Activated CD4-positive, alpha-beta T cell treated with anti-CD3 and anti-CD28 coated beads, Interleukin-2, amount 50 U/mL, for 48 hours (primary cell): ENCODE results near the gene FAM72D.
"Not testable (repeated sequence)": the region's sequence is repeated elsewhere in the genome, so short reads cannot be mapped to it uniquely, and the experiment has no call there.

Experiments
- DNase-seq, 2 experiments: peaks; one replicate each; pipeline ENCODE4 v3.0.0-alpha.2; 2020

The FAM72D gene

DNA sequence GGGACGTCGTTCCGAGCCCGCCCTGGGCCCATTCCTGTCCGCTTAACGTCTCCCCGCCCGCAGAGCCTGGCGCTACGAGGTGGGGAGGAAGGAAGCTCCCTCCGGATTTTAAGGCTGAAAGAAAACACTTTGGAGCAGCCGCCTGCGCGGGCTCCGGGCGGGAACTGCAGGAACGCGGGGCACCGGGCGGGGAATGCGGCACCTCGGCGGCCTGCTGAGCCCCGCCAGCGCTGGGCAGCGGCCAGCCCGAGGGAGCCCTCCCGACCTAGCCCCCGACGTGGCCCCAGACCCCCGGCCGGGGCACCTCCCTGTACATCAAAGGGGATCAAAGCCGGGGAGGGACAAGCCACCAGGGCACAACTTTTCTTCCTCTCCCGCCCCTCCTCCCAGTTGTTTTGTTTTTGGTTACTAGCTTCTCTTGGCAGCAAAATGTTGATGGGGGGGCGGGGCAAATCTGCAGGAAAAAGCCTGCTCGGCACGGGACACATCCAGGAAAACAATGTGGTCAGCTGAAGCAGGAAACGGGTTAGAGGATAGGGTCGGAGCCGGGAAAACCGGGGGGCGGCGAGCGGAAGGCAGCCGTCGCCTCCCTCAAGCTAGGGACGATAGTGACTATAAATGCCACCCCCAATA lies 2.1 kb upstream of the FAM72D start:
- peak; percentile 9 to 21 for DNase-seq

DNA sequence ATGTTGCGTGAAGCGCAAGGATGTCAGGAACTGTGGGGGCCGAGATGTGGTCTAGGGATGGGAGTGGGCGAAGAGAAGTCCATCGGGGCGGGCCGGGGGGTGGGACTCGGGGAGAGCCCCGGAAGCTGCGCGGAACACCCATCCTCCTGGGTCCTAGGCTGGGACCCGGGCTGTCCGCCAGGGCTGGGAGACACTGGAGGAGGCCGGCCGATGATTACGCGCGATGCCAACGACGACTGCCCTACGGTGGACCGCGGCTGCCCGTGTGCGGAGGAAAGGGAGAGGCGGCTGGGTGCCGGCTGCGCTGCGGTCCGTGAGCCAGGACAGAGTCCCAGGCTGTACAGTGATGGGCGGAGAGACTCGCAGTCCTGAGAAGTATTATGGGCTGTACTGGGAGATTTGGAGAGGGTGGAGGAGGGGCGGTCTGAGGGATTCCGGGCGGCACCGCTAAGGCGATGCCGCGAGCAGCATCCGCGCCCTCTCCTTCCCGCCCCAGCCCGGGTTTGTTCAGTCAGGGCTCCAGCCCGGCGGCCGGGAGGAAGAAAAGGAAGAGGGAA lies 1.0 kb upstream of the FAM72D start:
- peak; percentile 14 to 15 for DNase-seq

DNA sequence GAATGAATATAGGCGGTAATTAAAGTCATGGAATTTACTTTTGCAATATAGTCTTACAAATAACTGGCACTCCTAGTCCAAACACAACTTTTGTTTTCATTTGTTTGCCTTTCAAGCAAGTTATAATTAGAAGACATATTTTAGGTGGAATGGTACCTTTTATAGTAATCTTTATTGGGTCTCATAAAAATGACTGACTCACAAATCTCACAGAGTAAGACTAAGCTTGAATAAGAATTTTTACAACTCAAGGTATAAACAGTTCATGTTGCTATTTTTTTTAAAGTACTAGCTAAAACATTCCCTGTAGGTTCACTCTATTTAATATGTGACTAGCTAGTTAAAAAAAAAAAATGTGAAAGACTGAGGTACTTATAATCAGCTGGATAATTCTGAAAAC lies 6.0 kb downstream of the FAM72D start:
- DNase-seq = not testable (repeated sequence)

DNA sequence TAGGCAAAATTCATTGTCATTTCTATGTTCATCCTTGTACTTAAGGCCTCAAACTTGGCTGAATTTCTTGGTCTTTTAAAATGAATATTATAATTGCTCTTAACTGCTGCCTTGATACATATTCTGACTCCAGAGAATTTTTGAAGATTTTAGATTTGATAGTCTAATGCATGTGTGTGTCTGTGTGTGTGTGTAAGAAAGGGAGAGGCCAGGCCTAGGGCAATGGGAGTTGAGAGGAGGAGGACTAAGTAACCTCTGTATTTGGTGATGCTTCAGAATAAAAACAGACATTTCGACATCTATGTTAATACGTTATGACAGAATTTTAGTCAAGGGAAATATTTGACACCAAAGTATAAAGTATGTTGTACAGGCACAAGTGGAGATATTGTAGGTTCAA lies 7.5 kb downstream of the FAM72D start:
- not testable (repeated sequence) for DNase-seq

DNA sequence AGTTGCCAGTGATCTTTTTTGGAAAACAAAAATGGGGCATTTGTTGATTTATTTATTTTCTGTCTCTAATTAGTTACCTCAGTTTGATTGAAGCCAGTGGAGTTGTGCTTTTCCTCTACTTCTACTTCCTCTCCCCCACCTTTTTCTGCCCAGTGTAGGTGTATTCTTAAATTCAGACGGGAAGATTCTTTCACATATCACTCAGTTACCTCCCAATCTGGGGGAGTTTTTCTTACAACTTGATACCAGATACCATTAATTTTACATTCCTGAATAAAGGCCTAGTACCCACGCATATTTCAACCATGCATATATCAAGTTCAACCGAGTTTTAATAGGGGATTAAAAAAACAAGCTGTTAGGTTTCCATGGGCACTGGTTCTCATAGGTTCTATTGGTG lies 15.9 kb downstream of the FAM72D start:
- DNase-seq = not testable (repeated sequence)

DNA sequence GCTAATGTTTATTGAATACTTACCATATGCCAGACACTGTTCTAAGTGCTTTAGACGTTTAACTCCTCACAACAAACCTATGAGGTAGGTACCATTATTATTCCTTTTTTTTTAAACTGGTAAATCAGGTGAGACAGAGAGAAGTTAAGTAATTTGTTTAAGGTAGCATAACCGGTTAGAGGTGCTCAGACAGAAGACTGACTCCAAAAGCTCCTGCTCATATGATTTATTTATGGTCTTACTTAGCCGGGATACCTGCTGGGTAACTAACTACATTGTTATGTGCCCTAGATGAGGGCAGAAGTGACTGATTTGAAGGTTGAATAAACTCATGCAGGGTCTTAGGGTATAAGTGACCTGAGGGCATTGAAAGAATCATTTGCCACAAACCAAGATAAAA lies 16.9 kb downstream of the FAM72D start:
- DNase-seq = not testable (repeated sequence)

DNA sequence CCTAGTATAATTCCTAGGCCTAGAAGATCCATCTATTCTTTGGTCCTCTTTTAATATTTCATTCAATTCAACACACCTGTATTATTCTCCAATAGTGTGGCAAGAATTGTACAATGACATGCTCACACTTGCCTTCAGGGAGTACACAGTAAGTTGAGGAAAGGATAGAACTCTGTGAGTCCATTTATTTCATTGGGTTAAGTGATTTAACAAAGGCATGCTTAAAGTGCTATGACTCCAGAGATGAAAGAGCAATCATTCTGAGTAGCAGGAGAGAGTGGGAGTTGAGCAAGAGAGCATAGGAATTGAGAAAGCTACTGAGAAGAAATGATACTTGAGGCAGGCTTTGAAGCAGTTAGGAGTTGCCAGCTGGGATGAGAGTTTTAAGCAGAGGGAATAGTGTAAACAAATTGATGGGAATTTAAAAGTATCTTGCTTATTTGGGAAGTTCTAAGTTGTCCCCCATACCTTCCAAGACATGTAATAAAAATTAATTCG lies 18.8 kb downstream of the FAM72D start:
- DNase-seq = not testable (repeated sequence)

DNA sequence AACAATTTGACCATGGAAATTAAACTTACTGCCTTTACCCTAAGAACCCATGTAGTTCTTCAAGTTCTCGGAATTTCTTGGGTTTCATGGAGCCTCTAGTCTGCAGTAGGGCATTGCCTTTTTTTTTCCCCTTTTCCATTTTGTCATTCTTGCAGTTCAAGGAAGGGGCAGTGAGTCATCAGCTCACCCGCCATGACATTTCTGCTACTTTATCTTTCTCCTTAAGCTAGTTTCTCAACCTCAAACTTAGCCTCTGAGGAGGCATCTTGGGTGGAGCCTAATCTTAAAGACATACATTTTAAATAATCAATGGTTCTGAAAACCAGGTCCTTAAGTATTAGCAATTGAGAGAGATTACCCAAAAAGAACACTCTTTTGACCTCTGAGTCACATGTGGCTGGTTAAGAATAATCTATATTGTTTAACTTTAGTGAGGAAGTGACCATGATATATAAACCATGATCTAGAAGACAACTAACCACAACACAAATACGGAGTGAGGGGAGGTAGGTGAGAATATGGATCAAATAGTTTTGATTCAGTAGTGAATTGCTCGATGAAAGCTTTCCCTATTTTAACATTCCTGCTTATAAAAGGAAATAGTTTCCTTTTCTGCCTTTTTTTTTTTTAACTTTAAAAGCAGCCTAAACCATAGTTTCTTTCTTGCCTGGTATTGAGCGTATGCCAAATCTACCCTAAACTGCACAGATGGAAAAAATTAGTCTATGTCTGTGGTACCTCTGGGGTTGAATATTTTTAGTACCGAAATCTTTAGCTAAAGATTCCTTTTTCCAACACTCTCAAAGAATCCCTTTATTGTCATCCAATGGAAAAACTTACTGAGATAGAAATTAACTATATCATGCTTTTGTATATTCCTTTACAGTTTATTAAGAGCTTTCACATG lies 20.1 kb downstream of the FAM72D start:
- not testable (repeated sequence) for DNase-seq

DNA sequence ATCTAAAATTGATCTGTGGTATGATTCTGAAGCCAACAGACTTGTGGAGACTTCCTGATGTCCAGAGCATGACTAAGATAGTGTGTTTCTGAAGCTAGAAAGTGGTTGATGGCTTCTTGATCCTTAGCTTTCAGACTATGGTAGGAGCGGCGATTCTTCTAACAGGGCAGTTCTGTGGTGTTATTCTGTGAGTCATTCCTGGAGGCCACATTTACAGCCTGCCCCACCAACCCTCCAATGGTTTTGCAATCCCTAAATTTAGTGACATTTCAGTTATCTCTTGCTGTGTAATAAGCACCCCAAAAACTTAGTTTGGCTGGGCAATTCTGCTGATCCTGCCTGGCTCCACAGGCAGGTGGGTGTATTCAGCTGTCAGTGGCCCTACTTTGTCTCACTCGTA lies 24.1 kb downstream of the FAM72D start:
- DNase-seq = not testable (repeated sequence)

DNA sequence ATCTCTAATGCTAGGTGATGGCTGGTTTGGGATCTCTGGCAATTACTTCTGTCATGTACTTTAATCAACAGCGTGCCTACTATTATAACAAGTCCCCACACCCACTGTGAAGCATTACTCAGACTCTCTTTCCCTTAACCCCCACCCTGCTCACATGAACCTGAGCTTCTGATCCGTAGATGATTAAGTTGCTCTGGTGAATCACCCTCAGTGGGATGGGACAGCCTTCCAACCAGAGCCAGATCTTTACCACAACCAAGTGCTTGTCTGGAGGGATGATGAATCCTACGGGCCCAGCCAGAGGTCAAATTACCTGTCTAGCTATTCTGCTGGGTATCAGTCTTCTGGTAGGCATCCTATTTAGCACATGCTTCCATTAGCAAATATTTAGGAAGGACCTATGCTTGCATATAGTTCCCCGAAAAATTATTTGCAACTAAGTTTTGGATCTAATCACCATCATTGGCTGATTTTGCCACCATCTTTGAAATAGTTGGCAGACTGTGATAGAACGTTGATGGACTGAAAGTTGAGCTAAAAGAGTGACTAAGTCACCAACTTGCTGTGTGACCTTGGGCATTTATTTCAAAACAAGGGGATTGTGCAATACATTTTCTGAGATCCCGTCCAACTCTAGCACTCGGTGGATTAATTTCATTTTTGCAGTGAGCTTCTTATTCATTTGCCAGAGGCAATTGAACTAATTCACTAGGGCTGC lies 26.7 kb downstream of the FAM72D start:
- DNase-seq = not testable (repeated sequence)

DNA sequence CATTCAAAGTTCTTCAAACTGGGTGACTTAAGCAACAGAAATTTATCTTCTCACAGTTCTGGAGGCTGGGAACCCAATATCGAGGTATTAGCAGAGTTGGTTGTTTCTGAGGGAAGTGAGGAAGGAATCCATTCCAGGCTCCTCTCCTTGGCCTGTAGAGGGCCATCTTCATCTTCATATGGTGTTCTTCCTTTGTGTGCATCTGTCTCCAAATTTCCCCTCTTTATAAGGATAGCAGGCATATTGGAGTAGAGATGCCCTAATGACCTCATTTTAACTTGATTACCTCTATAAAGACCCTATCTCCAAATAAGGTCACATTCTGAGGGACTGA lies 27.3 kb downstream of the FAM72D start:
- DNase-seq = not testable (repeated sequence)

DNA sequence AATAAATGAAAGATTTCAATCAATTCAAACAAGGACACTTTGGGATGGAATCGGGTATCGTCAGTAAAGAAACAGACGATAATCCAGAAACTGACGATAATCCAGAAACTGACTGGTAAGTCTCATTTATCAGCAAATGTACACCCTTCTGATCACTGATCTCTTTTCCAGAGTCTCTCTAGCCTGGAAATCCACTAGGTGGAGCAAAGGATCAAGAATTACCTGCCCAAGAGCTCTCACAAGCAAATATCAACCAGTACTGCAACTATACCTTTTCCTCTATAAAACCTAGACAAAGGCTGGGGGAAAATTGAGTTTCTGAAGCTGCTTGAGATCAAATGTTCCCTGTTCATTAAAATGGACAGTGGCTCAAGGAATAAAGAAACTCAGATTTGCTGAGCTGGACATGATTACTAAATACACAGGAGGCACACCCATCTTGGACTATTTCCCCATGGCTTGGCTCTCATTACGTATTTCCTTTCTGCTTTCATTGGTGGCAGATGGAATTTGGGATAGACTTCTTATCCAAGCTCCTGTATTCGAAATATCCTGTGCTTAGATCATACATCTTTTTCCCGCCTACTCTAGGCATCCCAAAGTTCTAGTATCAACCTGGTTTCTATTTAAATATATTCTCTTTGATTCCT lies 28.3 kb downstream of the FAM72D start:
- not testable (repeated sequence) for DNase-seq

DNA sequence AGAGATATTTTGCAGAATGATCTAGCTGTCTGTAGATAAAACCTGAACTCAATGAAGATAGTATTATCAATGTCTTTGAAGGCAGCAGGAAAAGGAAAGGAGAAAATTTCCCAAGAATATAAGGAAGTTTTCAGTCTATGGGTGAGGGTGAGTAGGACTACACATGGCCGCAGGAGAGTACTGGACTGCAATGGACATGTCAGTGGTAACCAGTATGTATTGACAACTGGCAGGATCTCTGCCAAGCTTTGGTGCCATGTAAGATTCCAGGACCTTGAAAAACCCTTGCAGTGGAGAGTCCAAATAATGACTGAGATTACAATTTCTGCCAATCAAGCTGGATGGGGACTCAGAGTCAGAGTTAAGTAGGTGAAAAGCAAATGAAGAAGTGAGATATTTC lies 29.3 kb downstream of the FAM72D start:
- not testable (repeated sequence) for DNase-seq

DNA sequence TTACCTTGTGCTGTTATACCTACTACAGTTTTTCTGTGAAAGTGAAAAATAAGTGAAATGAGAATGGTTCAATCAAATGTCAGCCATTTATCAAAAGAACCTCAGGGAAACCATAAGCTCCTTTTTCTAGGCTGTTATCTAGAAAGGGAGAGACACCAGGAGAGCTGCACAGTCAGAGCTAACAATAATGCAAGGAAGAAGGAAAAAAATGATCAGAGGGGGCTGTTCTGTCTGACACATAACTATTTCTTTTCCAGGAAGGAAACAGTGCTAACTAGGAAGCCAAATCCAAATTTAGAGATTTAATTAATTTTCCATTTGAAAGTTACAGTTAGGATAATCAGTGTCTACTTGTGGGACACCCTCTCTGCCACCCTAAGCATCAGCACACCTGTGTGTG lies 31.4 kb downstream of the FAM72D start:
- DNase-seq = not testable (repeated sequence)

DNA sequence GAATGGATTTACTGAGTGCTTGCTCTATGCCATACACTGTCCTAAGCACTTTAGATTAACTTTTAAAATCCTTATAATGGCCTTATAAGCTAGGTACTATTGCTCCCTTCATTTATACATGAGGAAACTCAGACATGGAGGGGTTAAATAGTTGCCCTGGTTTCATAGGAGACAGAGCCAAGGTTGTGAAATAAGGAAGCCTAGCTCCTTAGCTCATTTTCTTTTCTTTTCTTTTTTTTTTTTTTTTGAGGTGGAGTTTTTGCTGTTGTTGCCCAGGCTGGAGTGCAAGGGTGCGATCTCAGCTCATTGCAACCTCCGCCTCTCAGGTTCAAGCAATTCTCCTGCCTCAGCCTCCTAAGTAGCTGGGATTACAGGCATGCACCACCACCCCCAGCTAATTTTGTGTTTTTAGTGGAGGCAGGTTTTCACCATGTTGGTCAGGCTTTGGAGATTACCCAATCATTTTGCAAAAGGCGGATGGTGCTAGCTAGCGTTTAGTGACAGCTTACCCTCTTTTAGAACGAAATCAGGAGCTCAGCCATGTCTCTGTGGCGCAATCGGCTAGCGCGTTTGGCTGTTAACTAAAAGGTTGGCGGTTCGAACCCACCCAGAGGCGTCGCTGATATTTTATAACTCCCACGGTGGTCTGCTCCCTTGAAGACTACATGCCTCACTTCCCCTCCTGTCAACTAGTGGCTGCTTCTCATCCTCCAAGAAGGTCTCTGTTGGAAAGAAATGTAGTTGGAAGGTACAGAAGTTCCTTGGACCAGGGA lies 33.1 kb downstream of the FAM72D start:
- not testable (repeated sequence) for DNase-seq

DNA sequence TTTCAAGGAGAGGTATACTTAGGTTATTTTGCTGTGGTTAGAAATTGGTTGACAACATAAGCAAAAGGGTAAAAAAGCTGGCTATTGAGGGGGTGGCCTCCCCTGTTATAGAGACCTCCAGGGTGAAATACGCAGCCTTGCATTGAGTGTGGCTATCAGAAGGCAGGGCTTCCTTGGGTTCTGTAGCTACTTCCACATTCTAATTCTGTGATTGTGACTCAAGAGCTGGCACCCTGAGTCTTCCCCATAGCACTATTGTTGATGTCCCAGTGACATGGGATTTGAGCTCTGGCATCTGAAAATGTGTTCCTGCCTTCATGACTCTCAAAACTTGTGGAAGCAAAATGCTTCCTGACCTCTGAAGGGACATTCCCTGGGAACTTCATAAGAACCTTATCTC lies 38.7 kb downstream of the FAM72D start:
- DNase-seq = not testable (repeated sequence)

DNA sequence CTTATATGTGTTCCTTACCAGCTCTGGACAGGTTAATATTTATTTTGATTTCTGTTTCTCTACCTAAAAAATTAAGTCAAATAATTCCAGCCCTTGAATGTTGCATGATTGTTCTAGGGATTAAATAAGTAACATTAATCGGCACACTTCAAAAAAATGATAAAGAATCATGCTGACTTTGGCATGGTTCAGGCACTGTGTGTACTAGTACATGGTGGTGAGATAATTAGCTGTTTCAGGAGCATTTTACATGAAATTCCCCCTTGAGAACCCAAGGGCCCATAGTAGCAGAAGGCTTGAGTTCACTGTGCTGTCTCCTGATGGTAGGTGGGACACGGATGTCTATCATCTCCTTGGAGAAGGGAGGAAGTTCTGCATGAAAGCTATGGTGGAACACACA lies 44.8 kb downstream of the FAM72D start:
- not testable (repeated sequence) for DNase-seq

DNA sequence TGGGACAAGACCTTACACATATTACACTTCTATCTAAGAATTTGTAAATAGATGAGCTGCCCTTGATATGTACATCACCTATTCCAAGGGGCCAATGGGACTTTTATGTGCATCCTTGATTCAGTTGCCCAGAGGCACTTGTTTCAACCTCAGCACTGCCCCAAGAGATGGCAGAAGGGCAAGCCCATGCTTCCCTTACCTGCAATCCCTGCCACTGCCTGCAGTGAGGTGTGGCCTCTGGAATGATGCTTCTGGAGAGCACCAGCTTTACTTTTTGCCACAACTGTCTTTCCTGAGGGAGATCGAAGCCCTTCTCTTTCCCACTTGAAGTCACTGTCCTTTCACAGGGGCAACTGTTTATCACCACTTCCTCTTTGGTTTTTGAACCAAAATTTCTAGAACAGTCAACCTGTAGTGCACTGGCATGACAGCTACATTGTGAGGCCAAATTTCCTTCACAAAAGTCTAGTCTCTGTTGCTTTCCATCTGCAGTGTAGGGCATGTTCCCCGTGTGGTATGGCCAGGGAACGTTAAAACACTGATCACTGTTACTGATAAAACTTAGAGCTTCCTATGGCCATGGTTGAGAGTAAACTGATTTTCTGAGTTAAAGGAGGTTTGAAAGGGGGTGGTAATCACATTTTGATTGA lies 48.6 kb downstream of the FAM72D start:
- not testable (repeated sequence) for DNase-seq

DNA sequence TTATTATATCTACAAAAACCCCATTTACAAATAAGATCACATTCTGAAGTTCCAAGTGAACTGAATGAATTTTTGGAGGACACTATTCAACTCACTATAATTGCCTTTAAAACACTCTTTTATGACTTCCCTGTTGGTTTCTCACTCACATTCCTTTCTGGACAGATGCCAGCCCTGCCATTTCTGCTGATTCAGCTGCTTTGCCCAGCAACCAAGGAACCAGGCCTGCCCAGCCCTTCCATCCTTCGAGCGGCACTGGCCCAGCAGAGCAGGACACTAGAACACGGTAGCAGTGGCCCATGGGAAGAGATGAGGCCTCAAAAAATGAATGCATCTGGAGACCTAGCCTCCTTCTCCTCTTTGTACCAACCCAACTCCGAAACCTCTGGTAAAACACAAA lies 50.5 kb downstream of the FAM72D start:
- DNase-seq = not testable (repeated sequence)

DNA sequence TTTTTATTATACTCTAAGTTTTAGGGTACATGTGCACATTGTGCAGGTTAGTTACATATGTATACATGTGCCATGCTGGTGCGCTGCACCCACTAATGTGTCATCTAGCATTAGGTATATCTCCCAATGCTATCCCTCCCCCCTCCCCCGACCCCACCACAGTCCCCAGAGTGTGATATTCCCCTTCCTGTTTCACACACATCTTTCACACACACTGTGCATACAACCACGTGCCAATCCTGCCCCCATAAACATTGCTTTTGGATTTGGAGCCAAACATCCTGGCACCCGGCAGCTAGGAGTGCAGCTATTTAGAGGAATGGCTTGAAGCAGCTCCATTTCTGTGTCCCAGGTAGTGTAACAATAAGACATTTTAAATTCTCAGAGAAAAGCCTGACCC lies 51.4 kb downstream of the FAM72D start:
- DNase-seq = not testable (repeated sequence)

DNA sequence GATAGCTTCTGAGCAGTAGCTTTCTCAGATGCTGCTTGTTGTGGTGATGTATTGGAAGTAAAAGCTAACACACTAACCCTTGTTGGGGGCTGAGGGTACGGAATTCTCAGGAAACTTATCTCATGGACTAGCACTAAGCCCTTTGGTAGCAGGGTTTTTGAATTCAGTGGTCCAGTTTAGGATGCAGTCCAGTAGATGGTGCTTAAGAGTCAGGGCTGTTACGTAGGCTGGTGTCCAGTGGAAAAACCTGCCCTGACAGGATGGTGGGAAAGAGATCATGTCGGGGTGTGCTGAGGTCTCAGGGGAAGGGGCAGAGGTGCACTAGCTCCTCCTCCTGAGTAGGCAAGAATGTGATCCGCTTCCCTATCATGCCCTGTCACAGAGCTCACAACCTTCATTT lies 59.6 kb downstream of the FAM72D start:
- DNase-seq = not testable (repeated sequence)
